T-helper 2 cell treated with Interferon-gamma antibody and Interleukin-4, amounts not matched to agents 100 ng/mL and 5 ng/mL, for 36 hours (primary cell): ENCODE results near the gene STAG1. TPM values are rescaled to one million over a fixed set of nuclear protein-coding genes. Genes with fewer than 3 reads are reported as not detected.
"Not testable (repeated sequence)": the region's sequence is repeated elsewhere in the genome, so short reads cannot be mapped to it uniquely, and the experiment has no call there.

Source experiments
- intact Hi-C: fragments of 100-400 bp; cut with micrococcal nuclease; formaldehyde crosslinking; loops from one replicate; pipeline ENCODE4 v1.15.1; 2023
- total RNA-seq: library from RNA; stranded (reverse); gene quantifications from 2 replicates; pipeline ENCODE4 v1.2.3, GENCODE V29; 2022

STAG1 gene
- total RNA-seq, 1 donor from 2014 or later = 48.7 TPM

DNA sequence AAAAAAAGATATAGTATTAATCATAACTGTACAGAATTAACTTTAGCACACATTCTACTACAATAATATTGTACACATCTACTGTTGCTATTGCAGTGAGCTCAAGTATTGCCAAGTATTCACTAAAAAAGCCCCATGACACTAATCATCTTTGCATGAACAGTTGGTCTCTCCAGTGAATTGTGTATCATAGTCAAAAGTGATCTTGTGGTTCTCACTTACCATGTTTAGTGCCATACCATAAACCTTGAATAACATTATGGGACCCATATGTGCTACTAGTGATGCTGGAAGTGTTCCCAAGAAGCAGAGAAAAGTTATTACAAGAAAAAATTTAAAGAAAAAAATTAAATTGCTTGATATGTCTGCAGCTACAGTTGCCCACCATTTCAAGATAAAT lies 324.9 kb downstream of the STAG1 start:
- intact Hi-C loops = no loop called here

DNA sequence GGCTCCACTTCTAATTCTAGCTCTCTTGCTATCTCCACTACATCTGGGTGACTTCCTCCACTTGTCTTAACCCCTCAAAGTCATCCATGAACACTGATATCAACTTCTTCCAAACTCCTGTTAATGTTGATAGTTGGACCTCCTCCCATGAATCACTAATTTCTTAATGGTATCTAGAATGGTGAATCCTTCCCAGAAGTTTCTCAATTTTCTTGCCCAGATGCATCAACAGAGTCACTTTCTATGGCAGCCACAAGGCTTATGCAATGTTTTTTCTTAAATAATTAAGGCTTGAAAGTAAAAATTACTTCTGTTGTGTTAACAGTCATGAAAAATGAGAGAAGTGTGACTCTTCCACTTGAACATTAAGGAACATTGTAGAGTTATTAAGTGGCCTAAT lies 337.7 kb downstream of the STAG1 start:
- intact Hi-C loops = no loop called here

DNA sequence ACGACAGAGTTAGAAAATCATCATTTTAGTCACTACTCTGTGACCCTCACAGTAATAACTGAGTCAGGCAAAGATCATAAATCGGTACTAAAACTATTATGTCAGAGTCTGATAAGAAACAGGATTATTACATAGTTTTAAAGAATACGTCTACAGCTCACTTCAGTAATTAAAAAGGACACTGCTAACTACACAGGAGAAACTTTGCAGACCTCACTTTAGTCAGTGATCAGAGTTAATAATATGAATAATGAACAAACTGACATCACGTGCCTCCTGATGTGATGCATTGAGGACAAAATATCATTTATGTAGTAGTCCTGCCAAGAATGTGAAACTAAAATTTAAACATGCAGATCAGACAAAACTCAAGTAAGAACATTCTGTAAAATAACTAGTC lies 339.9 kb downstream of the STAG1 start:
- intact Hi-C loops = no loop called here

DNA sequence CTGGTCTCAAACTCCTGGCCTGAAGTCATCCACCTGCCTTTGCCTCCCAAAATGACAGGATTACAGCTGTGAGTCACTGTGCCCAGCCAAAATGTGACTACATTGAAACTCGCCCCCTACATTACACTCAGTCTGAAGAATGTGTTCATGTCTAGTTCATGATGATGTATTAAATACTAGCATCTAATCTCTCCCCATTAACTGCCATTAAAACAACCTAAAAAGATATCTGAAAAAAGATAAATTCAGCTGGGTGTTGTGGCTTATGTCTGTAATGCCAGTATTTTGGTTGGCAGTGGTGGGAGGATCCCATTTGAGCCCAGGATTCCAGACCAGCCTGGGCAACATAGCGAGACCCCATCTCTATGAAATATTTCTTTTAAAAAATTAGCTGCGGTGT lies 342.6 kb downstream of the STAG1 start:
- intact Hi-C loops = no loop called here

DNA sequence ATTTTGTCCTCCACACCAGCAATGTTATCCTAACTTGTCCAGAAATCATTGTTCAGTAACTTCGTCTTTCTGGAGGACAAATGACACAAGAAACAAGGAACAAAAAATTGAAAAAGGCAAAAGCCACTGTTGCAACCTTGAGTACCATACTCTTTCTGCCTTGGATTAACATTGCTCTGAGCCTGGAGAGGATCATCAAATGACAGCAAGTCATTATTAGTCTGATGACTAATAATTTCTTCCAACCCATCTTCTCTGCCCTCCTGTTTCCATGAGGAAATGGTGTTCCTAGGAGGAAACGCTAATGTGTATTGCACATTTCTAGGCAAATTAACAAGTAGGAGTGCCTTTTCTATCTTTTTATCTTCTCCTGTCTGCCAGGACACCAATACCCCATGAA lies 348.1 kb downstream of the STAG1 start:
- intact Hi-C loops = no loop called here

DNA sequence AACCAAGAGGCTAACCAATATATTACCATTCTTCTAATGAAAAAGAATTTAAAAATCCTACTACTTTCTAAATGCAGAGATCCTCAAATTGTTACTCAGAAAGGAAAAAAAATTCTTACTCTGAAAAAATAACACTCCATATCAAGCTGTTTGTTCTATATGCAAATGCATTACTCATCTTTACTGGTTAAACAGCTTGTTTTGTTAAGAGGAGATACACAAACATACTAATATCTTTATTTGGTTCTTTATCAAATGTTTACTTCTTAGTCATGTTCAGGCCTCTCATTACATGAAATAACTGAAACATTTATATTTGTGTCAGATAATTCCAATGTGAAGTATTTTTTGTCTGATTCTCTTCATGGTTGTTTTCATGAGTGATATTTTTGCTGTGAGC lies 355.3 kb downstream of the STAG1 start:
- intact Hi-C loops = no loop called here

DNA sequence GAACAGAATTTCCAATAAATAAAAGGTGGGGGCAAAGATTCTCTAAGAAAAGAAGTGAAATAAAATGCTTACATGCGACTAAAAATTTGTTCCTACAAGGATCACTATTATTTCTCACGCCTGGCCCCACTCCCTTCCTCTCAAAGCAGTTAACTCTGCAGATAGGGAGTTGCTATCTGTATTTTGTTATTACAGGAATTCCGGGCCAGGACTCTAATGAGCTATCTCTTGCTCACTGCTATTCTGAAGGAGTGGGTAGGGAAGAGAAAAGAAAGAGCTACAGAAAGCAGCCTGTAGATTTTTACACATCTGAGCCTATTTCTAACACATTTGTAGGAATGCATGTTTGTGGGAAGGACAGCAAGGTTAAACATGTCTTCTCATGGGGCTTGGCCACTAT lies 361.6 kb downstream of the STAG1 start:
- intact Hi-C loops = no loop called here

DNA sequence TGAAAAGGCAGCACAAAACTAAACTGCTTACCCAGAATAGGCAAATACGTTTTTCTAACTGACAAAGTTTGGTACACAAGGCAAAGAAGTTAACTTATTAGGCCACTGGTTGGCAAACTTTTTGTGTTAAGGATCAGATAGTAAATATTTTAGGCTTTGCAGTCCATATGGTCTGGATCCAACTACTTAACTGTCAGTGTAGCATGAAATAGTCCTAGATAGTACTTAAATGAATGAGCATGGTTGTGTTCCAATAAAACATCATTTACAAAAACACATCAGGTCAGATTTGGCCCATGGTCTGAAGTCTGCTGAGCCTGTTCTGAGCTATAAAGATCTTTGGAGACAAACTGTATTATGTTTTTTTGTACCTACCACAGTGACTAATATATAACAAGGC lies 365.1 kb downstream of the STAG1 start:
- intact Hi-C loops = no loop called here

DNA sequence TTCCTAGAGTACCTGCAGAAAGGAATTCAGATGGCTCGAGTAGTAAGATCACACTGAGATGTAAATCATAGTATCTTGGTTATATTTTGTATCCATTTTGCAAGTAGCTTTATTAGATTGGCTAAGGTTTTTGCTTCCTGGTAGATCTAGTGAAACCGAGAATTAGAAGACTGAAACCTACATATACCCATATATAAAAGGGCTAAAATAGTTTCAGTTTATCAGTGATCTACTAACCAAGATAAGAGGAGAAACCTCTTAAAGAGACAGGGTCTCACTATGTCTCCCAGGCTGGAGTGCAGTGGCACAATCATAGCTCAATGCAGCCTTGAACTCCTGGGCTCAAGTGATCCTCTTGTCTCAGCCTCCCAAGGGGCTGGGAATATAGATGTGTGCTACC lies 366.7 kb downstream of the STAG1 start:
- intact Hi-C loops = no loop called here

DNA sequence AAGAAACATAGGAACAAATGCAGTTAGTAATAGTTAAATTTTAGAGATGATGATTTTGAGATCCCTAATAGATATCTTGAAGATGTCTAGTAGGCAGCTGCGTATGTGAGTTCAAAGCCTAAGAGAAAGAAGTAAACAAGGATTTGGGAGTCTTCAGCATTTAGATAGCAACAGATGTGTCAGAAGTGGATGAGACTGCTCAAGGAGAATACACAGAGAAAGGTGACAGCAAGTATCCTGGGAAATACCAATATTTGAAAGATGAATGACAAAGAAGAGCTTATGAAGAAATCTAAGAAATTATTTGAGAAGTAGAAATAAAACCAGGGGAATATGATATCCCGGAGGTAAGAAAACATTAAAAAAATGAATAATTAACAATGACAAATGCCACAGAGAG lies 371.1 kb downstream of the STAG1 start:
- intact Hi-C loops = no loop called here

DNA sequence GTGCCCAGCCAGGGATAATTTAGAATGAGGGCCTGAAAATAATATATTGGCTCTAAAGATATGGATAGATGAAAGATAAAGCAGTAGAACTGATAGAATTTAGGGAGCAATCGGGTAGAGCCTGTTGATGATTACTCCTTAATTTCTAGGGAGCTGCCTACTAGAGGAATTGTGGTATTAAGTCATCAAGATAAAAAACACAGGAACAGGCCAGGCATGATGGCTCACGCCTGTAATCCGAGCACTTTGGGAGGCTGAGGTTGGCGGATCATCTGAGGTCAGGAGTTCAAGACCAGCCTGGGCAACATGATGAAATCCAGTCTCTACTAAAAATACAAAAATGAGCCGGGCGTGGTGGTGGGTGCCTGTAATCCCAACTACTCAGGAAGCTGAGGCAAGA lies 371.6 kb downstream of the STAG1 start:
- intact Hi-C loops = no loop called here

DNA sequence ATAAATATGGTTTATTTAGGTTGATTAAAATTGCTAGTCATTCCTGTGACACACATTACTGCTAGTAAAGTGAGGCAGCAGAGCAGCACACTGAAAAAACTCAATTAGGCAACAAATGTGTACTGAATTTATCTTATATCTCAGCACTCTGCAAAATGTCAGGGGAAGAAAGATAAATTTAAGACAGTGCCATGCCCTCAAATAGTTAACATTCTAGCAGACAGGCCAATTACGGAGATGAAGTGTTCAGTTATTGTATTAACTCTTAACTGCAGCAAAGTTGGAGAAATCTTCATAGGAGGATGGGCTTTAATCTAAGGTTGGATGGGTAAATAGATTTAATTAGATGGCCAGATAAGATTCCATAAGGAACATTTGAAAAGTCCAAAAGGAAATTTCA lies 374.2 kb downstream of the STAG1 start:
- intact Hi-C loops = no loop called here

DNA sequence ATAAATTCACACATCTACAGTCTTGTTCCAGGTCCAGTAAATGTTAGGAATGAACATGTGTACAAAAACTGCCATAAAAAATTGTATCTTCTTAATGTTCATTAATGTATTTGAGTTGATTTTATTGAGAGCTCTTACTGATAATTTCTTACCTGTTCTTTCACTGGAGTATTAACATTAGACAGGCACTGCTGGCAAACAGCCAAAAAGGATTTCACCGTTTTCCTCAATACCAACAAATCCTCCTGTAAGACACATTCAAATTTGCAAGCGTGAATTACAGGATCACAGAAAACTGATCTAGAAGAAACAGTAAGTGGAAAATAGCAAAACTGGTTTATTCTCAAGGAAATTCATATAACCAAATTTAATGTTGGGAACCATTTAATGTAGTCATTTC lies 374.7 kb downstream of the STAG1 start:
- intact Hi-C loops = no loop called here

DNA sequence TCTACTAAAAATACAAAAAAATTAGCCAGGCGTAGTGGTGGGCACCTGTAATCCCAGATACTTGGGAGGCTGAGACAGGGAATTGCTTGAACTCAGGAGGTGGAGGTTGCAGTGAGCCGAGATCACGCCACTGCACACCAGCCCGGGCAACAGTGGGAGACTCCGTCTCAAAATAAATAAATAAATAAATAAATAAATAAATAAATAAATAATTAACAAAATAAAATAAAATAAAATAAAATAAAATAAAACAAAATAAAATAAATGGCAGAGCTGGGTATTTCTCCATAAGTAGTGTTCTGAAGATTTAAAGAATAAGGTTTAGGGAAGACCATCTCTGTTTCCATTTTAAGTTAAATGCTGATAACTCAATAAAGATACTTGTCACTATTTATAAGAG lies 376.4 kb downstream of the STAG1 start:
- intact Hi-C loops = not testable (repeated sequence)

DNA sequence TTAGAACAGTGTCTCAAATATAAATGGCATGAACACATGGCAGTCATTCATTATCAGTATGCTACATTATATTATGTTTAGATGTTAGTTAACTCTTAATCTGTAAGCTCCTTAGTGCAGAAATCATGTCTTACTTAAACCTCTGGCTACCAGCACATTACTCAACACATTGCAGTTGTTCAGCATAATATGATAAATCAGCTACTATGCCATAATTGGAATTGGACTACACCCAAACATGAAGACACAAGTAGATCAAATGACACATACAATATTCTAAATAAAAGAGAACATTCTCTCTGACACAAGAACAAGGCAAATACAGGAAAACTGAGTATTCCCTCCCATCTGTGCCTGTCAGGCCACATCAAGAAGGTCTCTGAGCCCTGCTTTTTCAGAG lies 385.9 kb downstream of the STAG1 start:
- intact Hi-C loops = no loop called here

DNA sequence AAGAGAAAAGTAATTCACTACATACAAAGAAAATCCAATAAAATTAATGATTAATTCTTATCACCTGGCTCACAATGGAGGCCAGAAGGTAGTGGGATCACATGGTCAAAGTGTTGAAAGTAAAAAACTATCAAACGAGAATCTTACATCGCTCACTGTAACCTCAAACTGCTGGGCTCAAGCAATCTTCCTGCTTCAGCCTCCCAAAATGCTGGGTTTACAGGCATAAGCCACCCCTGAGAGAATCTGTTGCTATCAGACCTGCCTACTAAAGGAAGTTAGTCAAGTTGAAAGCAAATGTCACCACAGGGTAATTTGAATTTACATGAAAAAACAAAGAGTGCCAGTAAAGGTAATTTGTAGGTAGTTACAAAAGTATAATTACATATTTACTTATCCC lies 398.7 kb downstream of the STAG1 start:
- intact Hi-C loops = loop anchor here (10.0 kb wide), 1 partner anchor 159 kb away; the partner anchor contains the start of gene MSL2

DNA sequence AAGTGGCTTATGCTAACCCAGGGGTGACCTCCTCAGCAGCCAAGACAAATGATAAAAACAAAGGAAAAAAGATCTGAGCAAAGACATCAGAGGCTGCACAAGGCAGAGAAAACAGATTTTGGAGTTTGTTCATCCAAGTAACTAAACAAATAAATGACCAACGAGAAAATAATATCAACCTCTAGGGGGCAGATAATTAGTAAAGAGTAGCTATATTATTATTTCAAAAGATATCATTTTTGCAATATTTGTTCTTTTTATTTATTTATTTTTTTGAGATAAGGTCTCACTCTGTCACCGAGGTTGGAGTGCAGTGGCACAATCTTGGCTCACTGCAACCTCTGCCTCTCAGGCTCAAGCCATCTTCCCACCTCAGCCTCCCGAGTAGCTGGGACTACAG lies 400.3 kb downstream of the STAG1 start:
- intact Hi-C loops = loop anchor here (10.0 kb wide), 1 partner anchor 157 kb away; the partner anchor contains the start of gene MSL2

DNA sequence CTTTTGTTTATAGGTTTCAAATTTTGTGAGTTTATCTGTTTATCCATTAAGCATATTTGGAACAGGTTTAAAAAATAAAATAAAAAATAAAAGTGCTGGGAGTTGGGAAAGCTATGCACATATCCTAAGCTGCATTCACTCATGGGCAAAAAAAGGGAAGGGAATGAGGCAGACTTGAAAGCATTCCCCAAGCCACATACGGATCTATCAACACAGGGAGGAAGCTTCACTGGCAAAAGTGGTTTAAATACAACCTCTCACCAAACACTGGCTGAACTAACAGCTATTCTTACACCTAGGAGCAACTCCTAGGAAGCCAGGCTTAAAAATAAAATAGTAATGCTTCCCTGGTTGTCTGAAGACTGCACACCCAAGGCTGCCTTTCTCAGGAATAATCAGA lies 400.8 kb downstream of the STAG1 start:
- intact Hi-C loops = loop anchor here (10.0 kb wide), 1 partner anchor 157 kb away; the partner anchor contains the start of gene MSL2

DNA sequence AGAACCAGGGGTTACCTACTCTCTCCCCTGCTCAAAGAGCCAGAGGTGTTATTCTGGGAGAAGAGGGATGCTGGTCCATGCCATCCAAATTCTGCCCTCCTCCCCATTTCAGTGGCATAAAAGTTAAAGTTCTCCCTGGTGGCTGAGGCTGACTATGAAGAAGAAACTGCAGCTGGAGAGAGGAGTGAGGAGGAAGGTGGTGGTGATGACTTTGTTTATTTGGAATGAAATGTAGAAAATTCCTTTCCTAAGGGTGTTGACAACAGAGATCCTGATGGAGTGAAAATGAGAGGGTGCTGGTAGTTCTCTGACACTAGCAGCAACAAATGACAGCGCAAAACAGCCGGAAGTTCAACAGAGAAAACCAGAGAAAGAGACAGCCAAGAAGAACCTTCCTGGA lies 401.6 kb downstream of the STAG1 start:
- intact Hi-C loops = loop anchor here (10.0 kb wide), 1 partner anchor 156 kb away; the partner anchor contains the start of gene MSL2

DNA sequence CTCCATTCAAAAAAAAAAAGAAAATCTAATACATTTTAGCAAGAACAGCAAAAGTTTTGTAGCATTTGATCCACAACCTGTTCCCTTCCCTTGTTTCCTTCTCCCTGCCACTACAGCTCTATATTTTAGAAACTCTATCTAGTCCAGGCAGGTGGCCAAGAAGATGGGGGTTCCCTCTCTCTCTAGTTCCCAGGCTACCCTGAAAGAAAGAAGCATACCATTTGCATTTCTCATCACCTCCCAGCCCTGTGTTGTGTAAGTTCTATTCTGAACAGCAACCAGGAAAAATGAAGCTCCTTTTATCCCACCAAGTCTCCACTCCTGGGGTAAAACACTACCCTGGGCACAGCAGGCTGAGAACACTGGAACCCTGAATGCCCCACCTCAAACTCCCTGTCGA lies 402.0 kb downstream of the STAG1 start:
- intact Hi-C loops = loop anchor here (10.0 kb wide), 1 partner anchor 155 kb away; the partner anchor contains the start of gene MSL2

DNA sequence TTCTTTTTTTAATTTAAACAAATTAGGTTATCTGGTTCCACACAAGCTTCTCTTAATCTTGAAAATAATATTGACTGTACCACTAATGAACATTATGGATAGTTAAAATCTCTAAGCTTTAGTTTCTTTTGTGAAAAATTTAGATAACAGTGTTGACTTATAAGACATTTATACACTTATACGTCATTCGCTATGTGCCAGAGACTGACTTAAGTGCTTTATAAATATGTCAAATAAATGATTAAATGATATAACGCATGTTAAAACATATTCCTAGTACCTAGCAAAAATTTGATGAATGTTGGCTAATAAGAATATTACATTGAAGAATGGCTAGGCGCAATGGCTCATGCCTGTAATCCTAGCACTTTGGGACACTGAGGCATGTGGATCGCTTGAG lies 405.7 kb downstream of the STAG1 start:
- intact Hi-C loops = no loop called here

DNA sequence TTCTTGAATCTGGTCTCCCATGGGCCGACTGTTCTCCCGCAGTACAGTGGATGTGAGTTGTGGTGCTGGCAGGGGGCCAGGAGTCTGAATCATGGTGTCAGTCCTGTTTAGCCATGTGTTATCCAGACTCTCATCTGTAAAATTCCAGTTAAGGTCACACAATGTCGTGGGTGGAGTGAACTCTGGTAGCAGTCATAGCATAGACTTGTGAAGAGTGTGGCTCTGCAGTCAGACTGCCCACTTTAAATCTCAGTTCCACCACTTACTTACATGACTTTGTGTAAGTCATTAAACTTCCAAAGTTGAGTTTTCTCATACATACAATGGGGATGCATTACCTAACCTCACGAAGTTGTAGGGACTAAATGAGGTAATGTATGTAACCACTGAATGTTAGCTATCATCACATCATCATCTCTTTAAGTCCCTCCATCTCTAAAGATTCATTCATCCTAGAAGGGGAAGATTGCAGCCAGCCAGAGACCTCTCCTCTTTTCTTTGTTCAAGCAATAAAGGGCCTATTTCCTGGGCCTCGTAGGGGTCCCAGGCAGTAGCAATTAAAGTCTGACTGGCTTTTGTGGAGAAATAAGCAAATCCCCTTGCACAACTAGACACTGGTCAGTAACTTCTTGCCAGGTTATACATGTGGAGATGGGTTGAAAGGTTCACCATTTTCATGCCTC lies 408.2 kb downstream of the STAG1 start:
- intact Hi-C loops = no loop called here

DNA sequence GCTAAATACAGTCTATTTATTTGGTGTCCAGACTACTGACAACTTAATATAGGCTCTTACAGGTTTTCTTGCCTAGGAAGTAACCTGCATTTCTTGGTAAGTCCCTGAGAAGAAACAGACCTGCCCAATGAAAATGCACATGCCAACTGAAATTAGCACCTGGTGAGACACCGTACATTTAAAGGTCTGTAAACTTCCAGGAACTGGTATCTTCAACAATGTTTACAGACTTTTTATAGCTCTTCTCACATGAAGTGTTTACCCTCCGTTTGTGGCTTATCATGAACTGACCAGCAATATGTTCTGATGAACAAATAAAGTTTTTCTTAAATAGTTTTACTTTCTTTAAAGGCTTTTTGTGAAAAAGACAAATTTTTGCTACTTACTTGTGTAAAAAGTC lies 408.7 kb downstream of the STAG1 start:
- intact Hi-C loops = no loop called here
